Breast epithelium (tissue), 3 donors: ENCODE measurements around the gene SLC37A4.

Source experiments
- POLR2A ChIP-seq: fragments of 450-650 bp; IDR thresholded peaks from one replicate; pipeline ENCODE4 v1.6.1; 2016; ENCODE audit warnings: antibody characterized with exemption, mild to moderate bottlenecking, moderate library complexity
- POLR2AphosphoS5 ChIP-seq, 3 donors: sonication (generic); formaldehyde crosslinking; IDR thresholded peaks; one replicate each; pipeline ENCODE4 v1.6.1; 2017; ENCODE audit warnings: antibody characterized with exemption in 3 of 3
- TF ChIP-seq, protein P1 (sequence below), 3 donors: fragments of 450-650 bp; IDR thresholded peaks; one replicate each; pipeline ENCODE4 v1.5.1; 2016 to 2017; ENCODE audit warnings: antibody characterized with exemption in 3 of 3, mild to moderate bottlenecking in 3 of 3, moderate library complexity in 3 of 3

DNA sequence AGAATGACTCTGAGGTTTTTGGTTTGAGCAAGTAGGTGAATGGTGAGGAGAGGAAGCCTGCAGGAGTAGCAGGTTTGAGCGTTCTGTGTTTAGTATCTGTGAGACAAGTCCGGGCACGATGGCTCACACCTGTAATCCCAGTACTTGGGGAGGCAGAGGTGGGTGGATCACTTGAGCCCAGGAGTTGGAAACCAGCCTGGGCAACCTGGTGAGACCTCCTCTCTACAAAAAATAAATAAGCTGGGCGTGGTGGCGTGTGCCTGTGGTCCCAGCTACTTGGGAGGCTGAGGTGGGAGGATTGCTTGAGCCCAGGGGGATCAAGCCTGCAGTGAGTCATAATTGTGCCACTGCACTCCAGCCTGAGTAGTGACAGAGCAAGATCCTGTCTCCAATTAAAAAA lies 42.4 kb downstream of the SLC37A4 start:
- TF ChIP-seq POLR2A (no peak), POLR2AphosphoS5 (IDR thresholded peaks at IDR 0.05) (no peak)
- TF ChIP-seq, protein P1, sequence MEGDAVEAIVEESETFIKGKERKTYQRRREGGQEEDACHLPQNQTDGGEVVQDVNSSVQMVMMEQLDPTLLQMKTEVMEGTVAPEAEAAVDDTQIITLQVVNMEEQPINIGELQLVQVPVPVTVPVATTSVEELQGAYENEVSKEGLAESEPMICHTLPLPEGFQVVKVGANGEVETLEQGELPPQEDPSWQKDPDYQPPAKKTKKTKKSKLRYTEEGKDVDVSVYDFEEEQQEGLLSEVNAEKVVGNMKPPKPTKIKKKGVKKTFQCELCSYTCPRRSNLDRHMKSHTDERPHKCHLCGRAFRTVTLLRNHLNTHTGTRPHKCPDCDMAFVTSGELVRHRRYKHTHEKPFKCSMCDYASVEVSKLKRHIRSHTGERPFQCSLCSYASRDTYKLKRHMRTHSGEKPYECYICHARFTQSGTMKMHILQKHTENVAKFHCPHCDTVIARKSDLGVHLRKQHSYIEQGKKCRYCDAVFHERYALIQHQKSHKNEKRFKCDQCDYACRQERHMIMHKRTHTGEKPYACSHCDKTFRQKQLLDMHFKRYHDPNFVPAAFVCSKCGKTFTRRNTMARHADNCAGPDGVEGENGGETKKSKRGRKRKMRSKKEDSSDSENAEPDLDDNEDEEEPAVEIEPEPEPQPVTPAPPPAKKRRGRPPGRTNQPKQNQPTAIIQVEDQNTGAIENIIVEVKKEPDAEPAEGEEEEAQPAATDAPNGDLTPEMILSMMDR (IDR thresholded peaks at IDR 0.05) = no peak
